Skeletal muscle tissue (tissue), 4 donors: ENCODE measurements around the gene MATK. TPM values are rescaled to one million over a fixed set of nuclear protein-coding genes. Genes with fewer than 3 reads are reported as not detected.

Source experiments
- H3K27ac ChIP-seq: one replicate; pipeline ENCODE4 v1.7.0; 2013; ENCODE audit warnings: mild to moderate bottlenecking, low read depth, low read length, inconsistent platforms
- H3K27me3 ChIP-seq, 3 donors: one replicate each; pipeline ENCODE4 v1.7.0; 2013; ENCODE audit warnings: low read length in 3 of 3; ENCODE audit not compliant: control insufficient read depth in 3 of 3, insufficient read depth in 3 of 3
- H3K36me3 ChIP-seq, 3 donors: one replicate each; pipeline ENCODE4 v1.7.0; 2013; ENCODE audit warnings: low read length in 3 of 3; ENCODE audit not compliant: control insufficient read depth in 3 of 3, insufficient read depth in 3 of 3
- H3K4me1 ChIP-seq, 3 donors: one replicate each; pipeline ENCODE4 v1.7.0; 2013; ENCODE audit warnings: low read length in 3 of 3, mild to moderate bottlenecking in 3 of 3; ENCODE audit not compliant: control insufficient read depth in 3 of 3, insufficient read depth in 3 of 3
- H3K4me3 ChIP-seq, 3 donors: one replicate each; pipeline ENCODE4 v1.7.0; 2013; ENCODE audit warnings: low read length in 3 of 3
- H3K9ac ChIP-seq, 3 donors: one replicate each; pipeline ENCODE4 v1.7.0; 2013; ENCODE audit warnings: low read length in 3 of 3, mild to moderate bottlenecking in 3 of 3, moderate library complexity in 2 of 3, low read depth in 1 of 3
- H3K9me3 ChIP-seq, 3 donors: one replicate each; pipeline ENCODE4 v1.7.0; 2013; ENCODE audit warnings: low read length in 3 of 3; ENCODE audit not compliant: control insufficient read depth in 3 of 3
- total RNA-seq: library from RNA; depleted of rRNA; stranded (reverse); fragments of >200 nt; gene quantifications from one replicate; pipeline ENCODE4 v1.2.3, GENCODE V29; 2014
- donor health status: Osteomylitis.

The MATK gene
- total RNA-seq, 1 donor from 2014 or later: 0.52 TPM

GRCh38 chr19:3826163-3826562 lies 40.0 kb upstream of the MATK start:
- Histone ChIP-seq H3K4me1 (peaks cover 0 to 2% (median 0%) of the 10 kb centered on the region in 3 donors), H3K27me3 (peaks cover 30 to 50% (median 42%) of the 10 kb centered on the region in 3 donors), H3K4me3 (no peak overlapping the region), H3K27ac (no peak overlapping the region), H3K36me3 (no peaks in the 10 kb centered on the region), H3K9me3 (no peaks in the 10 kb centered on the region), H3K9ac (no peak overlapping the region)

DNA sequence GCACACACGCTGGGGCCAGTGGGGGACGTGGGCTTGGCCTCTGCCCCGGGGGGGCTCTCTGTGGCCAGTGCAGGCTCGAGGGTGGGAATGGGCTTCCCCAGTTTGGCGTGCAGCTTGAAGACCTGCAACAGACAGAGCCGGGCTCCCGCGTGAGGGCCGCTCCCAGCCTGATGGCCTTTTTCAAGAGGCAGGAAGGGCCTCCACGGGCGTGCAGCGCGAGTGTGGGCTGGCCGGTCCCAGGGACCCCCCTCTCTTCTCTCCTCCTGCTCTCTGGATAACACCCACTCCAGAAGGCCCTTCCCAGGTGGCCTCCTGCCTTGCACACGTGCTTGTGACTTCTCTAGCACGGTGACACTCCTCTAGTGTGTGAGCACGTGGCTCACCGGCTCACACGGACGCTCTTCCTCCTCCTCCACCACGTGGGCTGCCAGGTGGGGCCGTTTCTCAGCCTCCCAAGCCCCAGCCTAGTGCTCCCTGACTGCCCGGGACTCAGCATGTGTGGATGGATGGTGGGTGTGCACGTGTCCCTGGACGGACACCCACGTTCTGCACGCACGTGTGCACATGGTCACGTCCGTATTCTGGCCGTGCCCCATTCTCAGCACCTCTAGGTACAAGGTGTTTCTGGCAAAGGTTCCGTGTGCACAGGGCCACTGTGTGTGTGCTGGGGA lies 39.2 kb upstream of the MATK start:
- Histone ChIP-seq H3K9ac (no peak overlapping the region), H3K4me1 (peaks cover 0 to 2% (median 0%) of the 10 kb centered on the region in 3 donors), H3K9me3 (no peaks in the 10 kb centered on the region), H3K4me3 (no peak overlapping the region), H3K27ac (no peak overlapping the region), H3K27me3 (peaks cover 25 to 42% (median 35%) of the 10 kb centered on the region in 3 donors), H3K36me3 (no peaks in the 10 kb centered on the region)

DNA sequence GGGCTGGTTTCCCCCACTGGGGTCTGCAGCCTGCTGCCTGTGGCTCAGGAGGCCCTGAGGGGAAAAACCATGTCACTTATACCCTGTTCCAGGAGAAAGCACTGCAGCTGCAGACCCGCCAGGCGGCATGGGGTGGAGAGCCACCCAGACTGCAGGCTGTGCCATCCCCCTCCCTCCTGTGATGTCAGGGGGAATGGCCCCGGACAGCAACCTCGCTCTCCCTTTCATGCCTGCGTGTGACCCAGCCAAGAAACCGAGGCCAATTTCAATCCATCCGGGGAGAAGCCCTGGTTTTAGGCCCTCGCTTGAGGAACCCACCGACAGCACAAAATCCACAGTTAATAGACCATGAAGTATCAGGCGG lies 37.2 kb upstream of the MATK start:
- Histone ChIP-seq H3K9ac (no peak overlapping the region), H3K36me3 (no peaks in the 10 kb centered on the region), H3K4me1 (peaks cover 0 to 2% (median 0%) of the 10 kb centered on the region in 3 donors), H3K4me3 (no peak overlapping the region), H3K27me3 (peaks cover 20 to 41% (median 35%) of the 10 kb centered on the region in 3 donors), H3K27ac (no peak overlapping the region), H3K9me3 (no peaks in the 10 kb centered on the region)

DNA sequence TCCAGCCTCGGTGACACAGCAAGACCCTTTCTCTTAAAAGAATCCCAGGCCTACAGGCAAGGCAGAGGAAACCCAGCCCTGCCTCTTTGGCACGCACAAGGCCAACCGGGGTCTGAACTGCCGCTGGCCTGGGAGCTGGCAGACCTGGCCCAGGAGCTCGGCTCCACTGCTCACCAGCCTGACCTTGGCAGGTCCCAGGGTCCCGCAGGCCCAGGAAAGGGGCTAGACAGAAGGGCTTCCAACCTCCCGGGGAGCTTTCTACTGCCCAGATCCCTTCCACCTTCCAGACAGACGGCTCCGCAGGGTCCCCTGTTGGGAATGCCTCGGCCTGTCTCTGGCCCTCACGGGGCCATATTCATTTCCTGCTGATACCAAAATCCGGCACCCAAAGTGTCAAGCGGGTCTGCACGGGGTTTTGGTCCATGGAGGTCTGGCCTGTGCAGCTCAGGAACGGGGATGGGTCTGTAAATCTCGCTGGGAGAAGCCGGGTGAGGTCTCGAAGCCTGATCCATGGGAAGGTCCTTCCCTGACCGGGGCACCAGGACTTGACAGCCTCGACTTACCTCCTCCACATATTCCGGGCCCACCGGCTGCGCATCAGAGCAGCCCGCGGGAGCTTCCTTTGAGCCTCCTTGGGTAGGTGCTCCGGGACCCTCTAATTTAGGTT lies 36.6 kb upstream of the MATK start:
- H3K4me1 ChIP-seq: peaks cover 0 to 2% (median 0%) of the 10 kb centered on the region in 3 donors
- no peaks in the 10 kb centered on the region for H3K9me3 ChIP-seq
- peaks cover 19 to 41% (median 37%) of the 10 kb centered on the region in 3 donors for H3K27me3 ChIP-seq
- no peak overlapping the region for H3K27ac ChIP-seq
- H3K9ac ChIP-seq: no peak overlapping the region
- no peaks in the 10 kb centered on the region for H3K36me3 ChIP-seq
- no peak overlapping the region for H3K4me3 ChIP-seq

- no peaks in the 10 kb centered on the region for H3K9me3 ChIP-seq
- no peak overlapping the region for H3K9ac ChIP-seq
- peaks cover 0 to 2% (median 0%) of the 10 kb centered on the region in 3 donors for H3K4me1 ChIP-seq
- H3K4me3 ChIP-seq: no peak overlapping the region
- peaks cover 19 to 40% (median 40%) of the 10 kb centered on the region in 3 donors for H3K27me3 ChIP-seq
- no peak overlapping the region for H3K27ac ChIP-seq
- no peaks in the 10 kb centered on the region for H3K36me3 ChIP-seq
These were observed 35.7 kb upstream of the MATK start for GRCh38 chr19:3821857-3822364.

GRCh38 chr19:3821156-3821555 lies 35.0 kb upstream of the MATK start:
- H3K27ac ChIP-seq: no peak overlapping the region
- no peak overlapping the region for H3K9ac ChIP-seq
- no peaks in the 10 kb centered on the region for H3K9me3 ChIP-seq
- H3K36me3 ChIP-seq: no peaks in the 10 kb centered on the region
- H3K4me3 ChIP-seq: no peak overlapping the region
- peaks cover 17 to 46% (median 43%) of the 10 kb centered on the region in 3 donors for H3K27me3 ChIP-seq
- peaks cover 0 to 2% (median 0%) of the 10 kb centered on the region in 3 donors for H3K4me1 ChIP-seq

DNA sequence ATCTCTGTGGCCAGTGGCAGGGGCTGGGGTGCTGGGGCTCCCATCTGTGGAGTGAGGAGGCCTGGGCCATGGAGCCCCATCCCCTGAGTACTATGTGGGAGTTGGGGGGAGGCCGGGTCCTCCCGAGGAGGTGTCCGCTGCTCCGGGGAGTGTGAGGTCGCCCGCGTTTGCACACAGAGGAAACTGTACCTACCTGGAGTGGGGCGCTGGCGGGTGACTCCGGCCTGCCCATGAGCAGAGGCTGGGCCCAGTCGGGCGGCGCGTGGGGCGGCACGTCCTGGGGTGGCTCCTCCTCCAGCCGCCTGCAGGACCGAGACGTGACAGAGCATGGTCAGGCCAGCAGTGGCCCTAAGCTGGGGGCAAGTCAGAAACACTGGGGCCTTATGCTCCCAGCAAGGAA lies 33.8 kb upstream of the MATK start:
- Histone ChIP-seq H3K9me3 (no peaks in the 10 kb centered on the region), H3K4me3 (no peak overlapping the region), H3K9ac (no peak overlapping the region), H3K36me3 (no peaks in the 10 kb centered on the region), H3K27me3 (peaks cover 9 to 36% (median 35%) of the 10 kb centered on the region in 3 donors), H3K4me1 (peaks cover 0 to 2% (median 0%) of the 10 kb centered on the region in 3 donors), H3K27ac (no peak overlapping the region)

DNA sequence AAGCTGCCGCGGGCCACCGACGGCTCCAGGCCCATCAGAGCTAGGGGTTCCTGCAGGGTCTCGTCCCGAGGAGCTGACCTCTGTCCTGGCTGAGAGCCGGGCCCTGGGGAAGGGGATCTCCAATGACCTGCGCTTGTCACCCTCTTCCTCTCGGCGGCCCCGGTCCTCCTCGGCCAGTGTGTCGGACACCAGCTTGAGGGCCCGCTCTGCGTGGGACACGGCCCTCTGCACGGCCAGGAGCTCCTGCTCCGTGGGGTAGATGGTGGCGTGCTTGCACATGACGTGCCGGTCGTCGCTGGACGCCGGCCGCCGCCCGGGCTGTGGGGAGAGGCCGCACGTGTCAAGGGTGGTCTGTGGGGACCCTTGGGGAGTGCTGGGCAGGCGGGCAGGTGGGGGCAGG lies 32.7 kb upstream of the MATK start:
- no peak overlapping the region for H3K9ac ChIP-seq
- H3K4me1 ChIP-seq: peaks cover 0 to 2% (median 0%) of the 10 kb centered on the region in 3 donors
- peaks cover 4 to 31% (median 28%) of the 10 kb centered on the region in 3 donors for H3K27me3 ChIP-seq
- no peaks in the 10 kb centered on the region for H3K36me3 ChIP-seq
- no peak overlapping the region for H3K27ac ChIP-seq
- H3K4me3 ChIP-seq: no peak overlapping the region
- H3K9me3 ChIP-seq: no peaks in the 10 kb centered on the region

DNA sequence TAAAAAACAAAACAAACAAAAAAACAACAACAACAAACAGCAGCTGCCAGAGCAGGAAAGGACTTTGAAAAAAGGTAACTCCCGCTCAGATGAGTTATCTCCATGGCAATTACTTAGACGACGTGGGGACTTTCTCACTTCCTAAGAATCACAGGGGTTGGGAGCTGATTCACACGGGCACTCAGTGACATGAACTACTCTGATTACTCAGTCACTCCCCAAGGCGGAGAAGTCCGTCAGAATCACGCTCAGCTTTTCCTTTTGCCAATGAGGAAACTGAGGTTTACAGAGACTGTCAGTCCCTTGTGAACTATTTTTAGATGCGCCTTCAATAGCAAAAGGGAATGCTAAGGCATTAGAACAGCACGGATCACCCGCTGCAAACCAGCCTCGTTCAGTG lies 32.3 kb upstream of the MATK start:
- H3K9ac ChIP-seq: no peak overlapping the region
- no peaks in the 10 kb centered on the region for H3K36me3 ChIP-seq
- no peaks in the 10 kb centered on the region for H3K9me3 ChIP-seq
- peaks cover 3 to 32% (median 27%) of the 10 kb centered on the region in 3 donors for H3K27me3 ChIP-seq
- no peak overlapping the region for H3K27ac ChIP-seq
- H3K4me1 ChIP-seq: peaks cover 0 to 2% (median 0%) of the 10 kb centered on the region in 3 donors
- no peak overlapping the region for H3K4me3 ChIP-seq

DNA sequence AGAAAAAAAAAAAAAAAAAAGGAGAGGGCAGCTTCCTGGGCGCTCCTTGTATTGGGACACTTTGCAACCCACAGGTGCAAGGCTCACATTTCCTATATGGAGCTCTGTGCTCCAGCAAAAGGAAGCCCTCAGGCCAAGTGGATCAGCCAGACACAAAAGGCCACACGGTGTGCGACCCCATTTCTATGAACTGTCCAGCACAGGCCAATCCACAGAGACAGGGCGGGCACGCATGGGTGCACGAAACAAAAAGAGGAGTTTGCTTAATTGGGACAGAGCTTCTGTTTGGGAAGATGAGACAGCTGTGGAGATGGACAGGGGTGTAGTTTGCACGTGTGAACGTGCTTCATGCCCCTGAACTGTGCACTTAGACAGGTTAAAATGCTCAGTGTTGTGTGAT lies 31.6 kb upstream of the MATK start:
- H3K27me3 ChIP-seq: peaks cover 0 to 28% (median 23%) of the 10 kb centered on the region in 3 donors
- no peak overlapping the region for H3K4me3 ChIP-seq
- H3K9ac ChIP-seq: no peak overlapping the region
- no peaks in the 10 kb centered on the region for H3K36me3 ChIP-seq
- H3K4me1 ChIP-seq: peaks cover 0 to 6% (median 0%) of the 10 kb centered on the region in 3 donors
- H3K27ac ChIP-seq: no peak overlapping the region
- no peaks in the 10 kb centered on the region for H3K9me3 ChIP-seq
